ENCODE data around the gene ANXA2.

ANXA2 gene

GRCh38 chr15:60325905-60326304 lies 71.9 kb downstream of the ANXA2 start:
- Histone ChIP-seq H3K9me3 (ENCODE audit: insufficient read depth, low read depth, low read length) (no peaks in the 10 kb centered on the region), H3K4me1 (ENCODE audit: insufficient read depth, low read length, poor library complexity, severe bottlenecking) (no peaks in the 10 kb centered on the region), H3K9me2 (replicated peaks; ENCODE audit: low read depth, low read length) (no peaks in the 10 kb centered on the region), H3K79me2 (ENCODE audit: insufficient read depth, low read length) (no peaks in the 10 kb centered on the region), H3K36me3 (ENCODE audit: insufficient read depth, low read length) (no peaks in the 10 kb centered on the region), H3K4me2 (ENCODE audit: low read depth, low read length, poor library complexity, severe bottlenecking) (no peak overlapping the region), H3F3A (ENCODE audit: low read depth) (no peaks in the 10 kb centered on the region), H4K20me1 (ENCODE audit: insufficient read depth, low read length, poor library complexity, severe bottlenecking) (no peaks in the 10 kb centered on the region), H3K27me3 (ENCODE audit: insufficient read depth, low read length, poor library complexity, severe bottlenecking) (no peaks in the 10 kb centered on the region), H3K4me3 (ENCODE audit: low read length, poor library complexity, severe bottlenecking) (no peak overlapping the region), H2AFZ (ENCODE audit: low read length) (no peak overlapping the region), H3K9ac (ENCODE audit: low read depth, low read length, poor library complexity, severe bottlenecking) (no peak overlapping the region)
- TF ChIP-seq EZH2phosphoT487 (IDR thresholded peaks at IDR 0.05; ENCODE audit: borderline replicate concordance), result no peak
- no peak for TF ChIP-seq CTCF (conservative IDR thresholded peaks at IDR 0.05; ENCODE audit: low read length)

GRCh38 chr15:60324706-60325438 lies 72.9 kb downstream of the ANXA2 start:
- no peaks in the 10 kb centered on the region for H3K79me2 ChIP-seq (ENCODE audit: insufficient read depth, low read length)
- TF ChIP-seq EZH2phosphoT487 (IDR thresholded peaks at IDR 0.05; ENCODE audit: borderline replicate concordance), result no peak
- no peak for TF ChIP-seq CTCF (conservative IDR thresholded peaks at IDR 0.05; ENCODE audit: low read length)
- H3K36me3 ChIP-seq (ENCODE audit: insufficient read depth, low read length), result no peaks in the 10 kb centered on the region
- H3K9me3 ChIP-seq (ENCODE audit: insufficient read depth, low read depth, low read length), result no peaks in the 10 kb centered on the region
- no peaks in the 10 kb centered on the region for H4K20me1 ChIP-seq (ENCODE audit: insufficient read depth, low read length, poor library complexity, severe bottlenecking)
- H2AFZ ChIP-seq (ENCODE audit: low read length), result no peak overlapping the region; the same call in 1 of the 2 replicates
- no peaks in the 10 kb centered on the region for H3K9me2 ChIP-seq (replicated peaks; ENCODE audit: low read depth, low read length)
- no peak overlapping the region for H3K4me3 ChIP-seq (ENCODE audit: low read length, poor library complexity, severe bottlenecking)
- H3K4me1 ChIP-seq (ENCODE audit: insufficient read depth, low read length, poor library complexity, severe bottlenecking), result no peaks in the 10 kb centered on the region
- no peaks in the 10 kb centered on the region for H3F3A ChIP-seq (ENCODE audit: low read depth)
- H3K9ac ChIP-seq (ENCODE audit: low read depth, low read length, poor library complexity, severe bottlenecking), result no peak overlapping the region
- H3K4me2 ChIP-seq (ENCODE audit: low read depth, low read length, poor library complexity, severe bottlenecking), result no peak overlapping the region
- no peaks in the 10 kb centered on the region for H3K27me3 ChIP-seq (ENCODE audit: insufficient read depth, low read length, poor library complexity, severe bottlenecking)

- Histone ChIP-seq H3K9me3 (ENCODE audit: insufficient read depth, low read depth, low read length) (no peaks in the 10 kb centered on the region), H4K20me1 (ENCODE audit: insufficient read depth, low read length, poor library complexity, severe bottlenecking) (no peaks in the 10 kb centered on the region), H3K9me2 (replicated peaks; ENCODE audit: low read depth, low read length) (no peaks in the 10 kb centered on the region), H3K9ac (ENCODE audit: low read depth, low read length, poor library complexity, severe bottlenecking) (no peak overlapping the region), H3F3A (ENCODE audit: low read depth) (no peaks in the 10 kb centered on the region), H3K79me2 (ENCODE audit: insufficient read depth, low read length) (no peaks in the 10 kb centered on the region), H3K4me2 (ENCODE audit: low read depth, low read length, poor library complexity, severe bottlenecking) (no peak overlapping the region), H3K36me3 (ENCODE audit: insufficient read depth, low read length) (no peaks in the 10 kb centered on the region), H2AFZ (ENCODE audit: low read length) (no peak overlapping the region), H3K4me3 (ENCODE audit: low read length, poor library complexity, severe bottlenecking) (no peak overlapping the region), H3K27me3 (ENCODE audit: insufficient read depth, low read length, poor library complexity, severe bottlenecking) (no peaks in the 10 kb centered on the region), H3K4me1 (ENCODE audit: insufficient read depth, low read length, poor library complexity, severe bottlenecking) (no peaks in the 10 kb centered on the region)
- TF ChIP-seq CTCF (conservative IDR thresholded peaks at IDR 0.05; ENCODE audit: low read length) (no peak), EZH2phosphoT487 (IDR thresholded peaks at IDR 0.05; ENCODE audit: borderline replicate concordance) (no peak)
These were observed 74.5 kb downstream of the ANXA2 start for GRCh38 chr15:60323322-60323721.

All from Loucy (cell line).